NCI-H510A treated with DMSO at 0.1 percent for 48 hours (cell line): ENCODE measurements around the gene TEX9.
A peak's percentile ranks its signal among the peaks of the same experiment; 100 is the strongest.
"Not testable (repeated sequence)": the region's sequence is repeated elsewhere in the genome, so short reads cannot be mapped to it uniquely, and the experiment has no call there.

ENCODE experiments used
- DNase-seq: peaks from one replicate; lab custom pipeline; 2025; lab: John Stamatoyannopoulos, UW

TEX9 gene

DNA sequence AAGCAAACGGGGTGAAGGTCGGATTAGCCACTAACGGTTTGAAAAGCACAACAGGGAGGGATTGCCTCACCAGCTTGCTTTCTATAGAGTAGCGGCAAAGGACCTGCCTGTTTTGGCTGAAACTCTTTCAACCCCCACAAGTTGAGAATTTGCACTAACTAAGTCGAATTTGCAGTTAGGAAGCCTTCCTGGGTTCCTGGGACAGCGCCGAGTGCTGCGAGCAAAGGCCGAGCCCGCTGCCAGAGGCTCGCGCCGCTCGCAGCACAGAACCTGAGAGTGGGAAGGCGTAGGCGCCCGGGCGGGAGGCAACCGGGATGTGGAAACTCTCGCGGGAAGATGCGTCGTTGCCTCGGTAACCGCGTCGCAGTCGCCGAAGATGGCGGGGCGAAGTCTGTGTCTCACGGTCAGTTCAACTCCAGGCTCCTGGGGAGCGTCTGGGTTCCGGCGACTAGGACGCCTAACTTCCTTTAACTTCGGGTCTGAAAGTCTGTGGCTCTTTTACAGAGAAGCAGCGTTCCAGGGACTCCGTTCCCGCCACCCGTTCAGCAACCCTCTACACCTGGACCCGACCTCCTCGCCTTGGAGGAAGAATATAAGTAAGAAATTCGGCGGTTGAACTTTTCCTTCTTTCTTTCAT is at the start of gene TEX9:
TSS of gene TEX9 (plus strand) at position 352 of the 637 bp plus-strand sequence. CDS start at position 377, 25 bp downstream.
- DNase-seq = peak; percentile 50

DNA sequence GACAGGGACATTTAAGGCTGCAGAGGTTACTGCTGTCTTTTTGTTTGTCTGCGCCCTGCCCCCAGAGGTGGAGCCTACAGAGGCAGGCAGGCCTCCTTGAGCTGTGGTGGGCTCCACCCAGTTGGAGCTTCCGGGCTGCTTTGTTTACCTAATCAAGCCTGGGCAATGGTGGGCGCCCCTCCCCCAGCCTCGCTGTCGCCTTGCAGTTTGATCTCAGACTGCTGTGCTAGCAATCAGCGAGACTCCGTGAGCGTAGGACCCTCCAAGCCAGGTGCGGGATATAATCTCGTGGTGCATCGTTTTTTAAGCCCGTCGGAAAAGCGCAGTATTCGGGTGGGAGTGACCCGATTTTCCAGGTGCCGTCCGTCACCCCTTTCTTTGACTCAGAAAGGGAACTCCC is 48.7 kb upstream of the TEX9 start:
- DNase-seq = not testable (repeated sequence)

DNA sequence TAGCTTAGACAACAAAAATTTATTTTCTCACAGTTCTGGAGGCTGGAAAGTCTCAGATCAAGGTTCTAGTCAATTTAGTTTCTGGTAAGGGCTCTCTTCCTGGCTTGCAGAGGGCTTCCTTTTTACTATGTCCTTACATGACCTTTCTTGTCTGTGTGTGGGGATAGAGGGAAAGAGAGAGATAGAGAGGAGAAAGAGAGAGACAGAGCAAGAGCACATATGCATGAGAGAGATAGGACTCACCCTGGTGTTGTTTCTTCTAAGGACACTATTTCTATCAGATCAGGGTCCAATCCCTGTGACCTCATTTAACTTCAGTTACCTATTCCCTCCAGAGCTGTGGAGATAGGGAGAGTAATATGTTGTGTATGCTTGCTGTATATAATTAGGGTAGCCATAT is 44.9 kb upstream of the TEX9 start:
- DNase-seq = no peak

DNA sequence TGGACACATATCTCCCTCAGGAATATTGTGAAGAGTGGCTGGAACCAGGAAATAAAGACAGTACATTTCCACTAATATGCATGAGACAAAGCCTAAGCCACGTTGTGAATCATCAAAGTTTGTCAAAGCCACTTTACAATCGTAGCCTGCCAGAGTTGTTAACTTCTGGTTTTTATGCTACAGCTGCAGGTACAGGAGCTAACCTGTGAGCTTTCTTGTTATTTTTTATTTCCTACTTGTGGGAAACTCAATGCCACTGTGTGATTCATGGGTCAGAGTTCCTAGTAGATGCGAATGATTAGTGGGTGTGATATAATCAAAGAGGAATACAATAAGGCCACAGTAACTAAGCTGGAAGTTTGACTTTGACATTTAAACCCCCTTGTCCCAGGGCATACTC is 44.4 kb upstream of the TEX9 start:
- DNase-seq = no peak

DNA sequence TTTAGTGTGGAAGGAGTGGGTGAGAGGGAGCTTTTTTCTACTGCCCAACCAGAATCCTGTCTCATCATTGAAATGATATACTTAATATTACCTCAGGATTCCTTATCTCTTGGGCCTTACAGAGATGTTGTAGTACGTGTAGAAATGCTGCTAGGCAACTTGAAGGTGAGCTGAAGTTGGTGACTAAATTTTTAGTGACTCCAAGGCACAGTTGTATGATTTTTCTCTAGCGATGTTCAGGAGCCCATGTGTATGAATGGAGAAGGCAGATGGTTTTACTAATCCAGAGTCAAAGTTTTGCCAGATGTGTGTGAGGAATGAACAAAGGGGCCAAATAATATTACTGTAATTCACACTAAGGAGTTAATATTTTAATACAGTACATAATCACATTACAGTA is 42.8 kb upstream of the TEX9 start:
- no peak for DNase-seq

DNA sequence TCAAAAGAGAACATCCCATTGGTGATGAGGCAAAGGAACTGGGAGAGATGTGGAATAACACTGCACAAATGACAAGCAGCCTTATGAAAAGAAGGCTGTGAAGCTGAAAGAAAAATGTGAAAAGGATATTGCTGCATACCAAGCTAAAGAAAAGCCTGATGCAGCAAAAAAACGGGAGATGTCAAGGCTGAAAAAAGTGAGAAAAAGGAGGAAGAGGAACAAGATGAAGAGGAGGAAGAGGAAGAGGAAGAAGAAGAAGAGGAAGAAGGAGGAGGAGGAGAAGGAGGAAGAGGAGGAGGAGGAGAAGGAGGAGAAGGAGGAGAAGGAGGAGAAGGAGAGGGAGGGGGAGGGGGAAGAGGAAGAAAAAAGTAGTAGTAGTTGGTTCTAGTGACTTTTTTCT is 41.8 kb upstream of the TEX9 start:
- no peak for DNase-seq

DNA sequence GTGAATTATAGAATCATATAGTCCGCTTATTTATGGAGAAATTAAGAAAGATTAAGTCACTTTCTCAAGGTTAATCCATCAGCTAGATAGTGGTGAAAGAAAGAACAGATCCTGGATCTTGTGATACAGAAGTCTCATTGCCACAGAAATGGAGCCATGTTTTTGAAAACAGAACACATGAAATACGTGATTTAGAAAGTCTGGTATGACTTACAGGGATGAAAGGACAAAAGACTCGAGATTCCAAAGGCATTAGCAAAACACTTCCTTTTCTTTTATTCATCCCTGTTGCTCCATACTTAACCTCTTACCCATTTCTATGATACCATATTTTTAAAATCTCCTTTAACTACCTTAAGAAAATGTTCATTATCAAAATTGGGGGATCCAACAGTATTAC is 40.0 kb upstream of the TEX9 start:
- no peak for DNase-seq

DNA sequence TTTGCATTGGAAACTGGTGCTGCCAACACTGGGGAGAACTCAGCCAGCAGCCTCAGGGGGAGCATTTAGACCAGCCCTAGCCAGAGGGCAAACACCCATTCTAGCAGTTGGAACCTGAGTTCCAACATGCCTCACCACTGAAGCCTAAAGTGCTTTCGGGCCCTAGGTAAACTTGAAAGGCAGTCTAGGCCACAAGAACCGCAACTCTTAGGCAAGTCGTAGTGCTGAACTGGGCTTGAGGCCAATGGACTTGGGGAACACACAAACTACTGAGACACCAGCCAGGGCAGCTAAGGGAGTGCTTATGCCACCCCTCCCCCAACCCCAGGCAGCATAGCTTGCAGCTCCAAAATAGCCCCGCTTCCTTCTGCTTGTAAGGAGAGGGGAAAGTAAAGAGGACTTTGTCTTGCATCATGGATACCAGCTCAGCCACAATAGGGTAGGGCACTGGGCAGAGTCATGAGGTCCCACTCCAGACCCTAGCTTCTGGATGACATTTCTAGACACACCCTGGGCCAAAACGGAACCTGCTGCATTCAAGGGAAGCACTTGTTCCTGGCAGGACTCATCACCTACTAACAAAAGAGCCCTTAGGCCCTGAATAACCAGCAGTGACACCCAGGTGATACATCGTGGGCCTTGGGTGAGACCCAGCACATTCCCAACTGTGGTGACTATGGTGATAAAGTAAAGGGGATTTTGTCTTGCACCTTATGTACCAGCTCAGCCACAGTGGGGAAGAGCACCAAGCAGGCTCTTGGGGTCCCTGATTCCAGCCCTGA is 37.3 kb upstream of the TEX9 start:
- no peak for DNase-seq

DNA sequence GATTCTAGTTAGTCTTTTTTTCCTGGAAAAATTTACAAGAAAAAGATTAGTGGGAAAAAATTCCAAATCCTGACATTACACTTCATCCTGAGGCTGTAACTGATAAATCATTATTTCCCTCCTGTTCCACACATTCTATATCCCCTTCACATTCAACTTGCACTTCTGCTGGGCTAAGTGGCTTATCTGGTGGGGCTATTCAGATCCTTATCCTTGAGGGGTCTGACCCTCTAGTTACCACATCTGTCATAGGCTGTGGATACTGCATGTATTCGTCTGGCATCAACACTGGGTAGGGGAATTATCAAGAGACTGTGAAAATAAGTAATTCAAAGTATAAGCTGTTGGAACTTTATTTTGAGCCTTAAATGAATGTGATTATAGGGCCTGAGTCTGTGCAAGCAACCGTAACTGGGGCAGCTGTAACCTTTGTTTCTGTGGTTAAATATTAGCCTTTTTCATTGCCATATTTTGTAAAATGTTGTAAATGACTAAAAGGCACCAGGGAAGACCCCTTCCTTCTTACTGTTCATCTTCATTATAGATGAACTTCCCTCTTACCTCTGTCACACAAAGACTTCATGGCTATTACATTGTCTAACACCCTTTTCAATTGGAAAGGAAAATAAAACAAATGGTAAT is 28.0 kb upstream of the TEX9 start:
- DNase-seq = no peak

DNA sequence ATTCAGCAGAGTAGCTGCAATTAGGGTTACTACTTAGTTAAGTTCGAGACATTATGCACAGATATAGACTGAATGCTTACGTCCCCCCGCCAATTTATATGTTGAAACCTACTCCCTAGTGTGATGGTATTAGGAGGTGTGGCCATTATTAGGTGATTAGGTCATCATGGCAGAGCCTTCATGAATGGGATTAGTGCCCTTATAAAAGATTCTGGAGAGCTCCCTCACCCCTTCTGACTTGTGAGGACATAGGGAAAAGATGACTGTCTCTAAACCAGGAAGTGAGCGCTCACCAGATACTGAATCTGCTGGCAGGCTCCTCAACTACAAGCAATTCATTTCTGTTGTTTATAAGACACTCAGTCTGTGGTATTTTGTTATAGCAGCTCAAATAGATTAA is 25.6 kb upstream of the TEX9 start:
- no peak for DNase-seq

DNA sequence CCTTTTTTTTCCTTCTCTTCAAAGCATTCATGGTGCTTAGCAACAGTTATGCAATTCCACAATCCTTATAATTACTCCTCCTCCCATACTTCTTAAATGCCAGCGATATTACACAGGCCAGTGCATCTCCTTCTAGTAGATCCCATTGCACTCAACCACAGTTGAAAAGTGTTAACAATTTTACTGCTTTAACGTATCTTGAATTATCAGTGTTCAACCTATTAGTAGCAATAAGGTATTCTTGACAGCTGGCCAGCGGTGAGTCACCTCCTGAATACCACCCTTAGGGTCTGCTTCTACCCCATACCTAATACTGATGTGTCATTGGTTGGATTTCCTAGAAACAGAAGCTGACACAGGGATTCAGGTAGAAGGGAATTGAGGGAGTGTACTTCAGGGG is 24.0 kb upstream of the TEX9 start:
- no peak for DNase-seq

DNA sequence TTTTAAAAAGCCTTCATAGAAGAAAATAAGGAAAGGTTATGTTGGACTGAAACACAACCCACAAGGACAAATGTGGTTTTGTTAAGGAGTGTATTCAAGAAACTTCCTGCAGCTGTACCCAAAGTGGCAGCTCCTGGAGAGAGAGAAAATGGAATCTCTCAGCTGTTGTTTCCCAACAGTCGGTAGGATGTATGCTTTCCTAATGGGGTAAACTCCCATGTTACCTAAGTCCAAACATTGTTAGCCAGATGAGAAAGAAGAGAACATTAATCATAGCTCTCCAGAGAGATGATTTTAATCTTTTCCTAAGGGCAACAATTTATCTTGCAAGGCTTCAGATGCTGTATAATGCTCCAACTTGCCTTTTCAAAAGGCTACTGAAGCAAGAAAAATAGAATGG is 22.6 kb upstream of the TEX9 start:
- no peak for DNase-seq

DNA sequence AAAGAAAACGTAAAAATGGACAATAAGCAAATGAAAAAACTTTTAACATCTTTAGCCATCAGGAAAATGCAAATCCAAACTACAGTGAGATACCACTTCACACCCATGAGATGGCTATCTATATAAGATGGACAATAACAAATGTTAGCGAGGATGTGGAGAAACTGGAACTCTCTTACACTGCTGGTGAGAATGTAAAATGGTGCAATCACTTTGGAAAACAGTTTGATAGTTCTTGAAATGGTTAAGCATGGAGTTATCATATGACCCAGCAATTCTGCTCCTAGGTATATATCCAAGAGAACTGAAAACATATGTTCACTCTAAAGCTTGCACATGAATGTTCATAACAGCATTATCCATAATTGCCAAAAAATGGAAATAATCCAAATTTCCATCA is 21.3 kb upstream of the TEX9 start:
- no peak for DNase-seq

DNA sequence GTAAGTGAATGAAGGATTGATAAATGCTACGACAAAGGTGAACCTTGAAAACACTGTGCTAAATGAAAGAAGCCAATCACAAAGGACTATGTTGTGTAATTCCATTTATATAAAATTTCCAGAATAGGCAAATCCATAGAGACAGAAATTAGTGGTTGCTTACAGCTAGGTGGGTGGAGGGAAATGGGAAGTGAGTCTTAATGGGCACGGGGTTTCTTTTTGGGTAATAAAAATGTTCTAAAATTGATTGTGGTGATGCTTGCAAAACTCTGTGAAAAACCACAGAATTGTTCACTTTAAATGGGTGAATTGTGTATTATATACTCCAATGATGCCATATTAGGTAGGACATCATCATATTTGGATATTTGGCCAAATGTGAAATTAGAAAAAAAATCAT is 20.9 kb upstream of the TEX9 start:
- no peak for DNase-seq

DNA sequence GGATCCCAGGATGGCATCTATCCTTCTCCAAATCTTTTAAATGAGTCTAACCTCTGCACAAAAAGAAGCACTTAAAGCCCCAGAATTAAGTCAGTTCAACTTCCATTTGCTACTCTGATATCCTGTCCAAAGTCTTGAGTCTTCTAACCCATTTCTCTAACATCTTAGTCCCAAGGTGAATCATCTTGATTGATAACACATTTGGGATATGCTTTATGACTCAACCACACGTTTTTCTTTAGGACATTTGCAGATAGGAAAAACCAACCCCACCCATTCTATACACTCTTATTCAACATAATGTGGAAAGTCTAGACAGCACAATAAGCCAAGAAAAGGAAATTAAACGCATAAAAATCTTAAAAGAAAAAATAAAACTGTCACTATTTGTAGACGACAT is 18.8 kb upstream of the TEX9 start:
- DNase-seq = no peak

DNA sequence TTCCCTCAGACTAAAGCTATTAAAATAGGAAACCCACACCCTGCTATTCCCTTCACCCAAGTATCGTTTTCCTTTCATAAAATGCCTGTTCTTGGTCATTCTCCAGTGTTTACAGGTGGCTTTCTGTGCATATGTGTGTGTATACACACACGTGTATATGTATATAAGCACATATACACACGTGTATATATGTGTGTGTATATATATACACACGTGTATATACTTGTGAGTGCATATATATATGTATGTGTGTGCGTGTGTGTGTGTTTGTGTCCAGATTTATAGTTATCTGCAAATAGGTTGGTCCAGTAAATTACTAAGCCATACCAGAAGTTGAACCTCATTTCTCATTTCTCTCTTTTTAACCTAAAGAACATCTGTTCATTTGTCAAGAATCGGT is 15.7 kb upstream of the TEX9 start:
- DNase-seq = no peak

DNA sequence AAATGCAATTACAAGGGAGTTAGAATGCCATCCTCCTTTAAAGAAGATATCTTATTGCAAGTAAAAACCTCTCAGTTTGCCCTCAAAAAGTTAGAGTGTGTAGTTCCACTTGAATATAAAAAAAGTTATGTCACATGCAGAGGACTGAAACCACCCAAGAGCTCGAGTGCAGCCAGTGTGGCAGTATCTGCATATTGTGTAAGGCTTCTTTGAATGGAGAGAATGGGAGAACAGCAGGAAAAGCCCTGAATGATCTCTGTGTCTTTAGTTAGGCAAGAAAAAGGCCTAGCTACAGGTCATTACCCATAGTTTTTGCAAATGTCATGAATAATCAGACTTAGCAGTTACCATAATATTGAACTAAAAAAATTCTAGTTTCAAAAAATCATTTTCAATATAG is 13.9 kb upstream of the TEX9 start:
- no peak for DNase-seq

DNA sequence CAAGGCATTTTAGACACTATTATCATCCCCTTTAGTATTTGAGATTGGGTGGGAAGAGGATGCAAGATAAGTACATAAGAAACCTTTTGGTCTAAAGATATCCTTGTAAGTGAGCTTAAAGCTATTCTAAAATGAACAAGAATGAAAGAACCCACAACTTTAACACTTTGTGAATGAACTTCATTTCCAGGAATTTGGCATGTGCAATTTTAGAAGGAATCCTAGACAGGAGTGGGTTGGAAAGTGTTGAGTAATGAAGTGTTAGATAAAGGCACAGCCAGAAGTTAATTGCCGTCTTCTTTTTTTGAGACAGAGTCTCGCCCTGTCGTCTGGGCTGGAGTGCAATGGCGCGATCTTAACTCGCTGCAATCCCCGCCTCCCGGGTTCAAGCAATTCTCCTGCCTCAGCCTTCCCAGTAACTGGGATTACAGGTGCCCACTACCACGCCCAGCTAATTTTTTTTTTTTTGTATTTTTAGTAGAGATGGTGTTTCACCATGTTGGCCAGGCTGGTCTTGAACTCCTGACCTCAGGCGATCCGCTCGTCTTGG is 13.2 kb upstream of the TEX9 start:
- no peak for DNase-seq

DNA sequence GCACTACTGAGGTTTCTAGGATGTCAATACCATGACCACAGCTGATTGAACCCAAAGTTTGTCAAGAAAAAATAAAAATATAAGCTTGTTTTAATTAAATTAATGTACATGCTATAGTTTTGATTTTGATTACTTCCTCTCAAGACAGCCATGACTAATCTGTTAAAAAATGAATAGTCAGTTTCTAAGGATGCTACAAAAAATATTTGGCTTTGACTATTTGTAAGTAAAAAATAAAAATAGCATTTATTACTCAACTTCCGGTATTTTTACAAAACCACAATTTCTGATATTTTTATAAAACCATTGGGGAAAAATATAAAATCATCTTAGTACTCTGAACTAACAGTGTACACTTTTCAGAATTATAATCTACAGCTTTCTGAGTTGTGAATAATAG is 12.1 kb upstream of the TEX9 start:
- no peak for DNase-seq

DNA sequence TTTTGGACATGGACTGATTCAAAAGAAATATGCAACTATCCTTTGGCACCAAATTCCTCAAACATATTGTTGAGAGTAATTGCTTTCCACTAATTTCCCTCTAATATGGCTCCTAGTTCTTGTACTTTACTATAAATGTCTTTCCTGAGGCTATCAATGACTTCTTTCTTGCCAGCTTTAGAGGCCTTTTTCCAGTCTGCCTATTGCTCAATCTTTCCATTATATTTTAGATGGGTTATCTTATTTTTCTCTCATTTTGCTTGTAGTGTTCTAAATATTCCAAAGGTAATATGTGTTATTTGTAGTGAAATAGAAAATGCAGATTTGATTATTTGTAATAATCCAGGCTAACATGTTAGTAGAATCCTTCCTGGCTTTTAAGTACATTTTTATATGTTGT is 11.5 kb upstream of the TEX9 start:
- no peak for DNase-seq

DNA sequence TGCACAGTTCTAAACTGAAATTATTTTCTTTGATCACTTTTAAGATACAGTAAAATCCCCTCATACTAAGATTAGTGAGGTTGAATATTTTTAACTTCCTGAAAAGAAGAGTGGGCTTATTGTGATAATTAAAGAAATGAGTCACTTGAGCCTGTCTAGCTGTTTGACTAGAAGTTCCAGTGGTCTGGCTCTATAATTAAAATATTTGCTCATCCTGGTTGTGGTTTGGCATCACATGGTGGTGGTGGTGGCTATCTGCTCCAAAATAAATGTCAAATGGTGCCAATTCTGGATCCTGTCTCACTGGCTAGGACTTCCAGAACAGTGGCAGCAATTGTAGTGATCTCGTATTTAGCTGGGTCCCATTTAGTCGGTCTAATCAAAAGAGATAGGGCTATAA is 8.6 kb upstream of the TEX9 start:
- DNase-seq = no peak

DNA sequence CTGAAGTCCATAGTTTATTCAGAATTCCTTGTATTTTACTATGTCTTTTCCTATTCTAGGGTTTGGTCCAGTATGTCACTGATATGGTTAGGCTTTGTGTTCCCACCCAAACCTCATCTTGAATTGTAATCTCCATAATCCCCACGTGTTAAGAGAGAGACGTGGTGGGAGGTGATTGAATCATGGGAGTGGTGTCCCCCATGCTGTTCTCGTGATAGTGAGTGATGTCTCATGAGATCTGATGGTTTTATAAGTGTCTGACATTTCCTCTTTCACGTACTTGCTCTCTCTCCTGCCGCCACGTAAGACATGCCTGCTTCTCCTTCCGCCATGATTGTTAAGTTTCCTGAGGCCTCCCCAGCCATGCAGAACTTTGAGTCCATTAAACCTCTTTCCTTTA is 6.6 kb upstream of the TEX9 start:
- no peak for DNase-seq

DNA sequence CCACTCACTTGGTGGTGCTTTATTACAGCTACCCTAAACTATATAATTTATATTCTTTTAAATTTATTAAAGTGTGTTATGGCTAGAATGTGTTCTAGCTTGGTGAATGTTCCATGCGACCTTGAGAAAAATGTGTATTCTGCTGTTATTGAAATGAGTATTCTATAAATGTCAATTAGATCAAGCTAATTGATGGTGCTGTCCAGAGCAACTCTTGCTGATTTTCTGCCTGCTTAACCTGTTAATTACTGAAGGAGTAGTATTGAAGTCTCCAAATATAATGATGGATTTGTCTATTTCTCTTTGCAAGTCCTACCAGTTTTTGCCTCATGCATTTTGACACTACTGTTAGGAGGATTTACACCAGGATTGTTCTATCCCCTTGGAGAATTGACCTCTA is 3.2 kb upstream of the TEX9 start:
- DNase-seq = no peak
